Measurements from ENCODE around the gene FAM236D.
"Not testable (repeated sequence)": the region's sequence is repeated elsewhere in the genome, so short reads cannot be mapped to it uniquely, and the experiment has no call there.

The FAM236D gene

DNA sequence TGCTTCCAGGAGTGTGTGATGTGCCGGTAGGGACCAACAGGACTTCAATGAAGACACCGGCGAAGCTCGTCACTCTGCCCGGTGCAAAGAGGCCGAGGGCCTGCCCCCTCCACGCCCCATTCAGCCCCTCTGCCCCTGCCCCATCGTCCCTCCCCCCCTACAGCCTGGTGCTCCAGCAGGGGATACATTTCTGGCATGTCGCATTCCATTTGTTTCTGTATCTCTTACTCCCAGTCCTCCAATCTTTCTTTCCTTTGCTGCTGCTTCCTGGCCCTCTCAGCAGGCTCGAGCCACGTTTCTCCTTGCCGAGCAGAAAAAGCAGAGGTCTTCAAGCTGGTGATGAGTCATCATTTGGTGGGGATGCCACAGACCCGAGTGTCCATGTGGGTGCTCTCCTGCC, at the start of gene FAM236D:
FAM236D (minus strand) TSS at position 101 of the 400 bp plus-strand sequence; CDS start at position 1, 100 bp downstream.
- DNase-seq (ENCODE audit: low spot score) = not testable (repeated sequence)

DNA sequence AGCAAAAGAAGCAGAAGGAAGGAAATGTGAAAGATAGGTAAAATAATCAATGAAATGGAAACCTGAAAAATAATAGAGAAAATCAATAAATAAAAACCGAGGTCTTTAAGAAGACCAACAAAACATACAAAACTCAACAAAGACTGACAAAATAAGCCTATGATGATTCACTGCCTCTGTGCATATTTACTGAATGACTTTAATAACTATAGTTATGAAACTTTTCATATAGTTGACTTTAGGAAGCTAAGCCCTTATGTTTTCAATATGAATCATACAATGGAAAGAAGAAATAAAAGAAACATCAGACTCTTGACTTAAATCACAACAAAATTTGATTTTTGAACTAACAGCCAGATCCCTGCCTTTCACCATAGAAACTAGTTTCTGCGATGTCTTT, 29.5 kb upstream of the FAM236D start:
- not testable (repeated sequence) for DNase-seq (ENCODE audit: low spot score)

DNA sequence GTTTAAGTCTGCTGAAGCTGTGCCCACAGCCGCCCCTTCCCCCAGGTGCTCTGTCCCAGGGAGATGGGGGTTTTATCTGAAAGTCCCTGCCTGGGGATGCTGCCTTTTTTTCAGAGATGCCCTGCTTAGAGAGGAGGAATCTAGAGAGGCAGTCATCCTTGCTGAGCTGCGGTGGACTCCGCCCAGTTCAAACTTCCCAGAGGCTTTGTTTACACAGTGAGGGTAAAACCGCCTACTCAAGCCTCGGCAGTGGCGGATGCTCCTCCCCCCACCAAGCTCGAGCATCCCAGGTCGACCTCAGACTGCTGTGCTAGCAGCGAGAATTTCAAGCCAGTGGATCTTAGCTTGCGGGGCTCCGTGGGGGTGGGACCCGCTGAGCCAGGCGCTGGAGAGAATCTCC, 22.7 kb upstream of the FAM236D start:
- not testable (repeated sequence) for DNase-seq (ENCODE audit: low spot score)

DNA sequence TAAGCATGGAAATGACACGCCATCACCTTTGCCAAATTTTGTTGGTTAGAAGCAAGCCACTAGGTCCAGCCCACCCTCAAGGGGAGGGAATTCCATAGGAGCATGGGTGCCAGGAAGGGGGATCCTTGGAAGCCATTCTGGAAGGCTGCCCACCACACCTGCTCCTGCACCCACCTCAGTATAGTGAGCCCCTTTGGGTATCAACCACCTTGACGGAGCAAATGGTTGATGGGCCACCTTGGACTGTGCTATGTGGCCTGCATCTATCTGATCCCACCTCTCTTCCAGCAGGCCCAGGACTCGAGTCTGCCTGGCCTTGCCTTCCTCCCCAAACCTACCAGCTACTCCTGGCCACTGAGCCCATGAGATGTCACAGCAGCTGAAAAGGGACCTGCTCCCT, 17.6 kb downstream of the FAM236D start:
- DNase-seq (ENCODE audit: low spot score) = not testable (repeated sequence)

DNA sequence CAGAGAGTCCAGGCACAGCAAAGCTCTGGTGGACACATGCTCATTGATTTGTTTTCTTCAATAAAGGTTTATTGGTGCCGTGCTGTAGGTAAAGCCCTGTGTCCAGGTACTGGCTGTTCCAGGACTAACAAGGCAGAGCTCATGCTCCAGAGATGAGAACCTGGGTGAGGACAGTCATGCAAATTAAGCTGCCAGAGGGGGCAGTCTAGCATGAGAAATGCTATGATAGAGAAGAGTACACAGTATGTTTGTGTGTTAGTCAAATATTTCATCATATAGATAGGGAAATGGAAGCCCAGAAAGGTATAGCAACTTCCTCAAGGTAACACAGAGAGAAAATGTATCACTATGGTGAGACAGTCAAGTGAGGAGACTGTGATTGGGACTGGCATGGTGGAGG, 19.9 kb downstream of the FAM236D start:
- DNase-seq (ENCODE audit: low spot score) = not testable (repeated sequence)

DNA sequence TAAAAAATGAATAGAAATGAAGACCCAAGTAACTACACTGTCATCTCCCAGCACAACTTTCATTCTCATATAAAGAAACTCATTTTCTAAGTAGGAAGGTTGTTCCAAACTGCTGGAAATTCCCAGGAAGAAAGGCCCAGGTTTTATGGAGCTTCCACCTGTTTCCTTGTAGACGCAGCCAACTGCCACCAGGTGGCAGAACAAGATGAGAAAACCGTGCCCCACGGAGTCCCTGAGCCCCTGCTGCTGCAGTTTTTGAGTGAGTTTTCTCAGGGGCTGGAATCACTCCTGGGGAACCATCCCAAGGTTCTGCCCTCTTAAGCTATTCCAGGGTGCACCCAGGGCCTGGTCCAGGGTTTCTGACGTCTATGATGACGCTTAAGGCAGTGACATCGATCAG, 24.0 kb downstream of the FAM236D start:
- DNase-seq (ENCODE audit: low spot score) = not testable (repeated sequence)

DNA sequence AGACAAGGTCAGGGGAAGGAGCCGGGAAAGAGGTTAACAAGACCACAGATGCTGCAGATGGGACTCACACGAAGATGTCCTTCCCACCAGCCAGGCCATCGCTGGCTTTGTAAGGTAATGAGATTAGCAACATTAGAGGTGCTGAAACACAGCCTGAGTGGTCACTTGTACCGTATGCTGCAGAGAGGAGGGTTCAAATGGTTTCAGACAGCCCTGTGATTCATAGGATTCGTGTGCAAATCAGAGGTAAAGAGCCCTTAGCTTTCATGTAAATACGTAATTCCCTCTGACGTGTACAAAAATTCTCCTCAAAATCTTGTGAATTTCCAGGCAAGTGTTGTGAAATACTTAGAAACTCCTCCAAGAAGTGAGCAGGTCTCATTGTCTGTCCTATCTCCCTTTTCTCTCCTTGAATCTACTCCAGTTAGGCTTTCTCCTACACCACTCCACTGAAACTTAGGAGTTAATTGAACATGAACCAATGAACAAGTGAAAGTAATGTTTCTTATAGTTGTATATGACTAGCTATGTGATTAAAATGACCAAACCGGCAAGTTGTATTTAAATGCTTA, 24.6 kb downstream of the FAM236D start:
- not testable (repeated sequence) for DNase-seq (ENCODE audit: low spot score)

DNA sequence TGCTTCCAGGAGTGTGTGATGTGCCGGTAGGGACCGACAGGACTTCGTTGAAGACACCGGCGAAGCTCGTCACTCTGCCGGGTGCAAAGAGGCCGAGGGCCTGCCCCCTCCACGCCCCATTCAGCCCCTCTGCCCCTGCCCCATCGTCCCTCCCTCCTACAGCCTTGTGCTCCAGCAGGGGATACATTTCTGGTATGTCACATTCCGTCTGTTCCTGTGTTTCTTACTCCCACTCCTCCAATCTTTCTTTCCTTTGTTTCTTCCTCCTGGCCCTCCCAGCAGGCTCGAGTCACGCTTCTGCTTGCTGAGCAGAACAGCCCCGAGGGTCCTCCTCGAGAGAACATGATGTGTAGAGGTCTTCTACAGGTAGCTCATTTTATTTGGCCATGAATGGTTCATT, 25.4 kb downstream of the FAM236D start, which contains the start of gene FAM236B:
FAM236B (minus strand) TSS at position 101 of the 400 bp plus-strand sequence; CDS start at position 1, 100 bp downstream.
- DNase-seq (ENCODE audit: low spot score) = not testable (repeated sequence)

DNA sequence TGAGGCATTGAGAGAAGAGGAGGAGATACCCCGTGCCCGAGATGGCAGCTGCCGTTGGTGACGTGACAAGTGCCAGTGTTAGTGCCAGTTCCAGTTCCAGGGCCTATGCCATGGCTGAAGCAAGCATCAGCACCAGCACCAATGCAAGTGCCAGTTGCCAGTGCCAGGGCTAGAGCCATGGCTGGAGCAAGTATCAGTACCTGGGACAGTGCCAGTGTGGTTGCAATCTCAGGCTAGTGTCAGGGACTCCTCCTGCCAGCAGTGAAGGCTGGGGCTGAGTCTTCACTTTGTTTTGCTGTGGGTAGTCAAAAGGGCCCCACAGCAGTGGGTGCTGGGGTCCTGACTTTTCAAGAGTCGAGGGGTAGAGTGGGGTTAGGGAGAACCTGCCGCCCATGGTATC, 29.9 kb downstream of the FAM236D start:
- DNase-seq (ENCODE audit: low spot score) = not testable (repeated sequence)

DNA sequence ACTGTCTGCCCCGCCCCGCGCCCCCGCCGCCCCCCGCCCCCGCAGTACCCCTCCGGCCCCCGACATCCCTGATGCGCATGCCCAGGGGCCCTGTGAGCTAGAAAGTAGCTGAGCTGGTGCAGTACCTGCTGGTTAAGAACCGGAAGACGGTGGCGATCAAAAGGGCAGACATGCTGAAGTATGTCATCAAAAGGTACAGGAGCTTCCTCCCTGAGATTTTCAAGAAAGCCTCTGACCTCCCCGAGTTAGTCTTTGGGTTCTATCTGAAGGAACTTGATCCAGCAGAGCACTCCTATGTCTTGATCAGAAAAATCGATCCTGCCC, 30.6 kb downstream of the FAM236D start:
- not testable (repeated sequence) for DNase-seq (ENCODE audit: low spot score)

DNA sequence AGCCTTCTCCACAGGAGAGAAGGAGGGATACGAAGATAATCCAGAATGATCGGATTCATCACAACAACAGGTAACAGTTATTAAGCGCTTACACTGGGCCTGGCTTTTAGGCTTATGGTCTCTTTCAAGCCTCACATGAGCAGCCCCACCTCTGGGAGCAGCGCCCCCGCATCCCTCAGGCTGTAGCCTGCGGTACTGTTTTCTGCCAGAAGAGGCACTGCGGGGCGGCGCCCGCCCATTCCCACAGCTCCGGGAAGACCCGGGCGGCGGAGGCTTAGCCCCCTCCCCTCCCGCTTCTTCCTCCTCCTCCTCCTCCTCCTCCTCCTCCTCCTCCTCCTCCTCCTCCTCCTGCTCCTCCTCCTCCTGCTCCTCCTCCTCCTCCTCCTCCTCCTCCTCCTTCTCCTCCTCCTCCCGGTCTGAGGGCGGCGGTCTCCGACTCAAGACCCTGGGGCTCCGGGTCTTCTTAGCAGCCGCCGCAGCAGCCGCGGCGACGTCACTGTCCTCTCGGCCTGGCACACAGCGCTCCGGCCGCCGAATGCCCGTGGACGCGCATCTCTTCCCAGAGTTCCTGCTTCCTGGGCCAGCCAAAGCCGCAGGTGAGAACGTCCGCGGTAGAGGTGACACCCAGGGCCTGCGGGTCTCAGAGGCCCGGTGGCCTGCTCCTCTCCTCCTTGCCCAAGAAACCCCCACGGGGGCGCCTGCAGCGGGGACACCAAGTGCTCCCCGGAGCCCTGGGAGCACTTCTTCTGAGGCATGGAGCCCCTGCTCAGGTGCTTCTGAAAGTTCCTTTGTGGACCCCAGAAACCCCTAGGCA, 31.1 kb downstream of the FAM236D start, which contains the start of gene DMRTC1B:
DMRTC1B (plus strand) TSS at position 238 of the 814 bp plus-strand sequence. CDS start 68,246 bp downstream, outside the sequence.
- not testable (repeated sequence) for DNase-seq (ENCODE audit: low spot score)

DNA sequence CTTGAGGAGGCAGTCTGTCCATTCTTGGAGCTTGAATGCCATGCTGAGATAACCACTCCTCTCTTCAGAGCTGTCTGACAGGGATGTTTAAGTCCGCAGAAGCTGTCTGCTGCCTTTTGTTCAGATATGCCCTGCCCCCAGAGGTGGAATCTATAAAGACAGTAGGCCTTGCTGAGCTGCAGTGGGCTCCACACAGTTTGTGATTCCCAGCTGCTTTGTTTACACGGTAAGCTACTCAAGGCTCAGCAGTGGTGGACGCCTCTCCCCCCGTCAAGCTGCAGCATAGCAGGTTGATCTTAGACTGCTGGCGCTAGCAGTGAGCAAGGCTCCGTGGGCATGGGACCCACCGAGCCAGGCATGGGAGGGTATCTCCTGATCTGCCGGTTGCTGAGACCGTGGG, 47.6 kb downstream of the FAM236D start:
- not testable (repeated sequence) for DNase-seq (ENCODE audit: low spot score)

All from SW480 (cell line).